ENCODE results near the gene OBP2B. TPM values are rescaled to one million over a fixed set of nuclear protein-coding genes. Genes with fewer than 3 reads are reported as not detected.
"Not testable (repeated sequence)": the region's sequence is repeated elsewhere in the genome, so short reads cannot be mapped to it uniquely, and the experiment has no call there.

The OBP2B gene
- total RNA-seq, 1 donor from 2014 or later: not detected

DNA sequence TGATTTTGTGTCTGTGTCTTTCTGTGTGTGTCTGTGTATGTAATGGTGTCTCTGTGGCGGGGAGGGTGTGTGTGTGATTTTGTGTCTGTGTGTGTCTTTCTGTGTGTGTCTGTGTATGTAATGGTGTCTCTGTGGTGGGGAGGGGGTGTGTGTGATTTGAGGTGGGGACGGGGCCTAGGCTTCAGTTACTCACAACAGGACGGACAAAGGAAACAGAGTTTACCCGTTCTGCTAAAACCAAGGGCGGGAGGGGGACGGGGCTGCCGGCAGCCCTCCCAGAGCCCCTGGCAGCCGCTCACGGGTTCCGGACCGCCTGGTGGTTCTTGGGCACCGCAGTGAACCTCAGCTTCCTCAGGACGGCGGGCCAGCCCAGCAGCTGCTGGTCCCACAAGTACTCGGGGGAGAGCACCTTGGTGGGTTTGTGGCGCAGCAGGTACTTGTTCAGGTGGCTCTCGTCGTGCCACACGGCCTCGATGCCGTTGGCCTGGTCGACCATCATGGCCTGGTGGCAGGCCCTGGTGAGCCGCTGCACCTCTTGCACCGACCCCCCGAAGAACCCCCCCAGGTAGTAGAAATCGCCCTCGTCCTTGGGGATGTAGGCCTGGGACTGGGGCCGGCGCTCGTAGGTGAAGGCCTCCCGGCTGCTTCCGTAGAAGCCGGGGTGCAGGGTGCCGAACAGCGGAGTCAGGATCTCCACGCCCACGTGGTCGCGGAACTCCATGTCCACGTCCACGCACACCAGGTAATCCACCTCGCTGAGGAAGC is 46.5 kb upstream of the OBP2B start:
- Histone ChIP-seq H3K4me1 (peaks cover 7% of the 10 kb centered on the region), H3K27ac (no peak overlapping the region), H3K9me3 (no peaks in the 10 kb centered on the region), H3K27me3 (no peaks in the 10 kb centered on the region), H3K36me3 (no peaks in the 10 kb centered on the region), H3K4me3 (no peak overlapping the region)
- ATAC-seq (no peak), DNase-seq (no peak)
- TF ChIP-seq, protein P1, sequence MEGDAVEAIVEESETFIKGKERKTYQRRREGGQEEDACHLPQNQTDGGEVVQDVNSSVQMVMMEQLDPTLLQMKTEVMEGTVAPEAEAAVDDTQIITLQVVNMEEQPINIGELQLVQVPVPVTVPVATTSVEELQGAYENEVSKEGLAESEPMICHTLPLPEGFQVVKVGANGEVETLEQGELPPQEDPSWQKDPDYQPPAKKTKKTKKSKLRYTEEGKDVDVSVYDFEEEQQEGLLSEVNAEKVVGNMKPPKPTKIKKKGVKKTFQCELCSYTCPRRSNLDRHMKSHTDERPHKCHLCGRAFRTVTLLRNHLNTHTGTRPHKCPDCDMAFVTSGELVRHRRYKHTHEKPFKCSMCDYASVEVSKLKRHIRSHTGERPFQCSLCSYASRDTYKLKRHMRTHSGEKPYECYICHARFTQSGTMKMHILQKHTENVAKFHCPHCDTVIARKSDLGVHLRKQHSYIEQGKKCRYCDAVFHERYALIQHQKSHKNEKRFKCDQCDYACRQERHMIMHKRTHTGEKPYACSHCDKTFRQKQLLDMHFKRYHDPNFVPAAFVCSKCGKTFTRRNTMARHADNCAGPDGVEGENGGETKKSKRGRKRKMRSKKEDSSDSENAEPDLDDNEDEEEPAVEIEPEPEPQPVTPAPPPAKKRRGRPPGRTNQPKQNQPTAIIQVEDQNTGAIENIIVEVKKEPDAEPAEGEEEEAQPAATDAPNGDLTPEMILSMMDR (IDR thresholded peaks at IDR 0.05): no peak
- intact Hi-C loops (cut with DNase I): no loop called here

DNA sequence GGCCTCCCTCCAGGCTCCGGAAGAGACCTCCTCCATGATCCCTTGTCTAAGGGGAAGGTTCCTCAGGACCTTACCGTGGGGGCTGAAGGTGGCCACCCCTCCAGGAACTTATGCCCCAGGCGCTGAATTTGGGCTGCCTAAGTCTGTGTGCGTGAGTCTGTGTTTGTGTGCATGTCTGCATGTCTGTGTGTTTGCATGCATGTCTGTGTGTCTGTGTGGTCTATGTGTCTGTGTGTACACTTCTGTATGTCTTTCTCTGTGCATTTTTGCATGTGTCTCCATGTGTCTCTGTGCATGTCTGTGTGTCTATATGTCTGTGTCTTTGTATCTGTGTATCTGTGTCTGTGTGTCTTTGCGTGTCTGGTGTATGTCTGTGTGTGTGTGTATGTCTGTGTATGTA is 45.4 kb upstream of the OBP2B start:
- intact Hi-C loops (cut with DNase I): no loop called here
- peaks cover 11% of the 10 kb centered on the region for H3K4me1 ChIP-seq
- no peak for DNase-seq
- H3K27ac ChIP-seq: no peak overlapping the region
- no peak overlapping the region for H3K4me3 ChIP-seq
- TF ChIP-seq, protein P1 (IDR thresholded peaks at IDR 0.05): no peak
- H3K9me3 ChIP-seq: no peaks in the 10 kb centered on the region
- H3K27me3 ChIP-seq: no peaks in the 10 kb centered on the region
- no peaks in the 10 kb centered on the region for H3K36me3 ChIP-seq
- ATAC-seq: no peak

DNA sequence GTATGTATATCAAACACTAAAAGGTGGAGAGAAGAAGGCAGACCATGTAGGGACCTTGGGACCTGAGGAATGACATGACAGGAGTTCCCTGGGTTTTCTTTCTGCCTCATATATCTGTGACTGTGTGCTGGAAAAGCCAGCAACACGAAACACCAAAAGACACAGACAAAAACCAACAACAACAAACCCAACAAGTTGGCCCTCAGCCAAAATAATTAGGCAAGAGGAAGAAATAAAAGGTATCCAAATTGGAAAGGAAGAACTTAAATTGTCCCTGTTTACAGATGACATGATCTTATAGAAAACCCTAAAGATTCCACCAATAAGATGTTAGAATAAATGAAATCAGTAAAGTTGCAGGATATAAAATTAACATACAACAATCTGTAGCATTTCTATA is 44.2 kb upstream of the OBP2B start:
- no peak overlapping the region for H3K4me3 ChIP-seq
- TF ChIP-seq, protein P1 (IDR thresholded peaks at IDR 0.05): no peak
- peak overlapping the region; percentile 70 for H3K27ac ChIP-seq
- H3K27me3 ChIP-seq: no peaks in the 10 kb centered on the region
- H3K36me3 ChIP-seq: no peaks in the 10 kb centered on the region
- ATAC-seq (no peak), DNase-seq (no peak)
- H3K9me3 ChIP-seq: no peaks in the 10 kb centered on the region
- H3K4me1 ChIP-seq: peaks cover 11% of the 10 kb centered on the region
- intact Hi-C loops (cut with DNase I): no loop called here

DNA sequence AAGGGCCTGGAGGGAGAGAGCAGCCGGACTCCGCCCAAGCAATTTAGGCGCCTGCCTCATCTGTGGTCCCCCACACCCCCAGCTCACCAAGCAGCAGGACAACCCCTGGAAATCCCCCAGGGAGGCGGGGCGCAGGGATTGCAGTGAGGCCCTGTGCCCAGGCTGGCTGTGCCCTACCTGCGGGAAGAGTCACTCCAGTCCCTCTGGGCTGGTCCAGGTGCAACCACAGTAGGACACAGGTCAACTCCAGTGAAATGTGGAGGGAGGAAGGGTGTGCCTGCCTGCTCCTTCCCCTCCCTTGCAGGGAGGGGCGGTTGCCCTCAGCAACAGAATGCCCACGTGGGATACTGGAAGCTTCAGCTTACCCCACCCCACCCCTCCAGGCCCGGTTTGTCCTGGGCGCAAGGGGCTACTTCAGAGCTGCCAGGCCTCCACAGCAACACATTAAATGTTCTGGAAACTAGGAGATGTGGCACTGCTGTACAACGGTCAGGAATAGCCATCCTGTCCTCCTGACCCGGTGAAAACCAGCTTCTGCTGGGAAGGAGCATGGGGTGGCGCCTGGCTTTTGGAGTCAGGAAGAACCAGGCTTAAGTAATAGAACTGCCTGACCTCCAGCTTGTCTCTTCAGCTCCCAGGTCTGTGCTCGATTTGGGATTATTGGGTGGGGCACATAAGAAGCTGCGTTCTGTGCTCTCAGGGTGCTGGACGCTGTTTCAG is 43.4 kb upstream of the OBP2B start:
- peaks cover 11% of the 10 kb centered on the region for H3K4me1 ChIP-seq
- ATAC-seq: peak; percentile 94
- no peaks in the 10 kb centered on the region for H3K9me3 ChIP-seq
- H3K4me3 ChIP-seq: peak overlapping the region; percentile 40
- TF ChIP-seq, protein P1 (IDR thresholded peaks at IDR 0.05): no peak
- peak overlapping the region; percentile 78 for H3K27ac ChIP-seq
- H3K27me3 ChIP-seq: no peaks in the 10 kb centered on the region
- intact Hi-C loops (cut with DNase I): no loop called here
- H3K36me3 ChIP-seq: no peaks in the 10 kb centered on the region
- DNase-seq: peak; percentile 89

DNA sequence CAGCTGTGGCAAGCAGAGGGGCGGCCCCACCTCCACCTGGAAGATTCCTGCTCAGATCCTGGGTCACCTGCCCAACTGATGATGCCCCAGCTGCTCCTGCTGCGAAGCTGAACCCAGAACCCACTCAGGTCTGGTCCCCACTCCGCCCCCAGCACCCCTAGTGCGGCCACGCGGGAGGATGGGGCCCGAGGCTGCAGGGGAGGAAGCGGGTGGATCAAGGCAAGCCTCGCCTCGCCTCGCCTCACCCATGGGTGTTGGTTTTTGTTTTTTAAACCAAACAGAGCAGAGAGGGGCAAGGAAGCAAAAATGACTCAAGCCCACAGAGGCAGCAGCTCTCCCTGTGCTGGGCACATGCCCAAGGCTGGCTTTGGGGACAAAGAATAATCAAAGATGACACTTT is 42.7 kb upstream of the OBP2B start:
- Histone ChIP-seq H3K9me3 (no peaks in the 10 kb centered on the region), H3K27ac (peak overlapping the region; percentile 78), H3K4me1 (peaks cover 11% of the 10 kb centered on the region), H3K27me3 (no peaks in the 10 kb centered on the region), H3K4me3 (peak overlapping the region; percentile 40), H3K36me3 (no peaks in the 10 kb centered on the region)
- DNase-seq (peak; percentile 65), ATAC-seq (no peak)
- intact Hi-C loops (cut with DNase I): no loop called here
- TF ChIP-seq, protein P1 (IDR thresholded peaks at IDR 0.05): no peak

DNA sequence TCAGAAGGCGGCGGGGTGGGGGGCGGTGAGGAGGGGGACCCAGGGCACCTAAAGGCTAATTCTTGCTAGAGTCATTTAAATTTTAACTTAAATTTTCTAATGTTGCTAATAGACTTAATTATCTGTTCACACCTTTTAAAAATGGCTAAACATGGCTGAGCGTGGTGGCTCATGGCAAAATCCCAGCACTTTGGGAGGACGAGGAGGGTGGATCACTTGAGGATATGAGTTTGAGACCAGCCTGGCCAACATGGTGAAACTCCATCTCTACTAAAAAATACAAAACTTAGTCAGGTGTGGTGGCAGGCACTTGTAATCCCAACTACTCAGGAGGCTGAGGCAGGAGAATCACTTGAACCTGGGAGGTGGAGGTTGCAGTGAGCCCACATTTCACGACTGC is 42.2 kb upstream of the OBP2B start:
- not testable (repeated sequence) for ATAC-seq

More for the DNA sequence above, 42.2 kb upstream of the OBP2B start:
- DNase-seq; H3K9me3 ChIP-seq; H3K27me3 ChIP-seq; H3K36me3 ChIP-seq; H3K4me3 ChIP-seq; intact Hi-C loops (cut with DNase I): not testable (repeated sequence)
- H3K27ac ChIP-seq: peak overlapping the region; percentile 78
- peaks cover 11% of the 10 kb centered on the region for H3K4me1 ChIP-seq

All from upper lobe of right lung (tissue), 1 donor.